ENCODE results near the gene GRID1.

GRID1 gene

DNA sequence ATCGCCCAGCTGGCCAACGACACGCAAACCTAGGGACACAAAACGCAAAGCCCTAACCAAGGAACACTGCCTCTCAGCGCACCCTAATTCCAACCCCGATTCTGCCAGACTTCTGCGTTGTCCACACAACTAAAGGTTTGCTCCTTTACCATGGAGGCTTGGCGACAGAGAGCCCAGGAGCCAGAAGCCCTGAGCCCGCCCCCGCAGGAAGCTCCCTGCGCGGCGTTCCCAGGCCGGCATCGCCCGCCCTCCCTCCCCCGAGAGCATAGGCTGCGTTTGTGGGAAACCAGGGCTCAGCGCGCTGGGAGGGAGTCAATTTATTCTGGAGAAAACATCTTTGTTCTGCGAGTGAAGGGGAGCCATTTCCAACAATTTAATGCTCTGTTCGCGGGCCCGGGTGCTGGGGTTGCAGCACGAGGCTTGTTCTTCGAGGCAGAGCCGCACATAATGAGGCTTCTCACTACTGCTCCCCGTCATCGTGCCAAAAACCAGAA lies 103.9 kb downstream of the GRID1 start:
- no peak for DNase-seq

DNA sequence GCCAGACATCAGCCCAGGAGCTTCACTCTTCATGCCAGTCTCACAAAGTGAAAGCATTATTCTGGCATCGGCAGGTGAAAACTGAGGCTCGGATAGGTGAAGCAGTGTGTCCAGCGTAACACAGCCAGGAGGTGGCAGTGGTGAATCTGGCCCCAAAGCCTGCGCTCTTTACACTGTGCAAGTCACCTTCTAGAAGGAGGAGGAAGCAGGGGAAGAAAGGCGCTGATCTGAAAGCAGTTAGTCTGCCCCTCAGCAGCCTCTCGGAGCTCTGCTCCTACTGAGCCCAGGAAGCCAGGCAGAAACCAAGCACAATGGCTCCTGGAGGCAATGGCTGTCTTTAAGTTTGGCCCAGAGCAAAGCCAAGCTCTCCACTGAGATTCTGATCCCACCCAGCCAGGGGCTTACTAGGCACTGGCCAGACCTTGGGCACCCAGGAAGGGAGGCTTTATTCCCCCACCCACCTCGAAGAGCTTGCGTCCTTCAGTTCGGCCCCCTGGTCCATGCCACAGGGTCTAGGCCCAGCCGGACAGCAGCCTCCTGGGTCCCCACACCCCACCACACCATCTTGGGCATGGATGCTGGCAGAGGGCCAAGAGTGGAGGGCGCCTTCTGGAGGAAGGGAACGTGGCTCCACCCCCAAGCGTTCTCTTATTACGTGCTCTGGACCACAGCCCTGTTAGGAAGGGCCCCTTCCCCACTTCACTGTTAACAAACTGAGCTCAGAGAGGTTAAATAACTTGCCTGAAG lies 104.5 kb downstream of the GRID1 start:
- no peak for DNase-seq

DNA sequence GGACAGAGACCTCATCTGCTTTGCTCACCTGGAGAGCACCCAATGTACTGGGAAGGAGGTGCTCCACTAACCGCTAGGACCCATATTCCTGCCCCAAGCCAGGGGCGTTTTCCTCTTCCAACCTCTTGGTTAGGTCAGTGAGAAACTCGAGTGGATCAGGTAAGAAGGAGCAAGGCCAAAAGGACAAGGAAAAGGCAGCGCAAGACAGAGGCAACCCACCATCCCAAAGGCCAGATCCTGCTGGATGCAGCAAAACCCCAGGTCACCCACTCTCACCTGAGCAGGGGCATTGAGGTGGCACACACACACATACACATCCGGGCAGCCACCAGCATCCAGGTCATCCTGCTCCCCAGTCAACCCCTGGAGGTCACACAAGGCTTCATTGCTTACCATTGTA lies 105.1 kb downstream of the GRID1 start:
- no peak for DNase-seq

DNA sequence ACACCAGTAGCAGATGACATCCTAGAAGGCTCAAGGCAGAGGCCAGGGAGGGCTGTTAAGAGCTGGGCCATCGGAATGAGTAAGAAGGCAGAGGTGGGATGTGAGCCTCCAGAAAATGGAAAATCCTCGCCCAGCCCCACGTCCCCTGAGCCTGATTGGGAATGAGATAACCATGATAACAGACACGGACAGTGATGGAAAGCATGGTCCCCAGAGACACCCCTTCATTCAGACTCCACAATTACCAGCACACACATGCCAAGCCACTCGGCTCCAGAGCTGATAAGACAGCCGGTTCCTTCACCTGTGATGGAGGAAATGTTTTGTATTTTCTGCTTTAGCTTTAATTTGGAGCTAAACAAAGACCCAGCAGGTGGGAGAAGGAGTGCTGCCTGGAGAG lies 106.0 kb downstream of the GRID1 start:
- DNase-seq = no peak

DNA sequence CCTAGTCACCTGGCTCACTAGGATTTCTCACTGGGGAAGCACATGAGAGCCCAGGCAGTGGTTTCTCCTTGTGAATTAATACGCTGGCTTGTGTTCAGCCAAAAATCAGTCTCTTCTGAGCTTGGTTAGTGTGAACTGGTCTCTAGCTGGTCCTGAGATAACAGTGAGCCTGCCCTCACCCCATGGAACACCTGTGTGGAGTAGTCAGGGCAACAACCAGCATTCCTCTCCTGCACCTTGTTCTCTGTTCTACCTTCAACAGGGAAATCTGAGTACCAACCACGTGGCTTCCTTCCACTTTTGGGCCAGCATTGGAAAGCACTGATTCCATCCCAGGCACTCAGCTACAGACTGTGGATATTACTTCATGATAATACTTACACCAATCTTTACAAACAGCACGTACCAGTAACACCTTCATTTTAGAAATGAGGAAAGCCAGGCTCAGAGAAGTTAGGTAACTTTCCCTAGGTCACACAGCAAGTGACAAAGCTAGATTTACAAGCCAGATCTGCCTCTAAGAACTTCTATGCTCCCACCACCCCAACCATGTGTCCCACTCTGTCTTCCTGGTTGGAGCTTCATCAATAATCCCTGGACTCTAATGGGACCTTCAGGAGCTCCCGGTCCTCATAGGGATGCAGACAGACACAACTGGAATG lies 106.6 kb downstream of the GRID1 start:
- no peak for DNase-seq

DNA sequence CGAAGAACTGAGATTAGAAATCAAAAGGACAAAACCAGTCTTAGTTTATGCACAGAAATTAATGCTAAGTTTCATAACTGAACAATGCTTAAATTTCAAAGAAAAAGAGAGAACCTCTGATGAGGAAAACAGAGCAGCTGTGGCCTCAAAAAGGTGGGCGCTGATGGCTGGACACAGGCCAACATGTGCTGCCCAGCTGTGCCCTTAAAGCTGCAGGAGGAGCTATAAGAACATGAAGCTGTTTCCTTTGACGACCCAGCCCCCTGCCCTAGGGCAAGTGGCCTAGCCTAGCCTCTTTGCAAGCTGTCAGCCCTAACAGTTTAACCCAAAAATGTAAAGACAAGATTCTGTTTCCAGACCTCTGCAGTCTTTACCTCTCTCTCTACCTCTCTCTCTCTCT lies 107.7 kb downstream of the GRID1 start:
- no peak for DNase-seq

DNA sequence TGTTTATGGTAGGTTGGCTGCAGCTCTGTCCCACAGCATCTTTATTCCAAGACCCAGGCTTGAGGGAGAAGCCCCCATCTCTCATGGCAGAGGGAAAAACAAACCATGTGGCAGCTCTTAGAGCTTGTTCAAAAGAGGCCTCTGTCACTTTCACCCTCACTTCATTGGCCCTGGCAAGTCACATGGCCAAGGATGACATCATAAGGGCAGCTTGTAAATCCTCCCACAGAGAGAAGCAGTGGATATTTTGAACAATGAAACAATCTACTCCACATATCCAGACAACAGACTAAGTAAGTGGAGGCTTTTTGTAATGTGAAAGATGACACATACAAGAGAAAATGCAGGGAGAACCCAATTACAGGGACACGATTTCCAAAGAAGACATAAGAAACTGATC lies 108.1 kb downstream of the GRID1 start:
- DNase-seq = no peak

DNA sequence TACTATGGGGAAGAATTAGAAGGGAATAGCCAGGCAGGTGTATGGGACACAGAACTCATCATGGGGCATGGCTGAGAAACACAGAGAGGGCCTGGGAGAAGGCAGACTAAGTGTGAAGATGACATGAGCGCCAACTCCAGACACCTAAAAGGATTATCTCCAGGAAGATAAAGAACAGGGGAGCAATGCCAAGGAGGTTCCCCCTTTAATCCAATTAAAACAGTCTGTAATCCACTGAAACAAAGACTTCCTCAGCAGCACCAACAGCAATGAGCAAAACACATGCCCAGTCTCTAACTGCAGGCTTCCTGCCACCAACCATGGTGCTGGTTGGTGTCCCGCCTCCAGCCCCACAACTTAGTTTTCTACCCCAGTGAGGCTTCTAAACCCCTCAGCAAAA lies 108.9 kb downstream of the GRID1 start:
- no peak for DNase-seq

DNA sequence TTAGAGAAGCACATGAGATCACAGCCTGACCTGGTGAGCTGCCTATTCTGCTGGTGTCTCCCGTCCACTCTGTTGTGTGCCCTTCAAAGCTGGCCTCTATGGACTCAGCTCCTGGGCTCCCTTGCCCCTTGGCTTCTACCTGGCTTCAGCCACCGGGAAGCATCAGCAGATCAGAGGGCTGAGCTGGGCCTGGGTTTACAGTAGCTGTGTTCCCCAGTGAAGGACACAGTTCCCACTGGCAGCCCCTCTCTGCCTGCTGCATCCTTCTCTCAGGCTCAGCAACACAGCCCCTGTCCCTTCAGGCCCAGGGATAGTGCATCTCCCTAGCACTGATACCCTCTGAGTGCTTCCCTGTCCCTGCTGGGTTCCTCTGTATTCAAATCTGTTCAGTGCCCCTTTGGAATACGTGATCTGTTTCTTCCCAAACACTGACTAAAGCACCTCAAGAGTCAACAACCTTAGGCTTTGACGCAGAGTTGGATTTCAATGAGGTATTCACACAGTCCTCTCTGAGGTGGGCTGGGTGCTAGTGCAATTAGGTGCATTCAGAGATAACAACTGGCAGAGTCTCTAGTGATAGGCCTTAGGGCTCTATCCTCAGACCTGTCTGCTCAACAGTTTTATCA lies 109.8 kb downstream of the GRID1 start:
- DNase-seq = no peak

DNA sequence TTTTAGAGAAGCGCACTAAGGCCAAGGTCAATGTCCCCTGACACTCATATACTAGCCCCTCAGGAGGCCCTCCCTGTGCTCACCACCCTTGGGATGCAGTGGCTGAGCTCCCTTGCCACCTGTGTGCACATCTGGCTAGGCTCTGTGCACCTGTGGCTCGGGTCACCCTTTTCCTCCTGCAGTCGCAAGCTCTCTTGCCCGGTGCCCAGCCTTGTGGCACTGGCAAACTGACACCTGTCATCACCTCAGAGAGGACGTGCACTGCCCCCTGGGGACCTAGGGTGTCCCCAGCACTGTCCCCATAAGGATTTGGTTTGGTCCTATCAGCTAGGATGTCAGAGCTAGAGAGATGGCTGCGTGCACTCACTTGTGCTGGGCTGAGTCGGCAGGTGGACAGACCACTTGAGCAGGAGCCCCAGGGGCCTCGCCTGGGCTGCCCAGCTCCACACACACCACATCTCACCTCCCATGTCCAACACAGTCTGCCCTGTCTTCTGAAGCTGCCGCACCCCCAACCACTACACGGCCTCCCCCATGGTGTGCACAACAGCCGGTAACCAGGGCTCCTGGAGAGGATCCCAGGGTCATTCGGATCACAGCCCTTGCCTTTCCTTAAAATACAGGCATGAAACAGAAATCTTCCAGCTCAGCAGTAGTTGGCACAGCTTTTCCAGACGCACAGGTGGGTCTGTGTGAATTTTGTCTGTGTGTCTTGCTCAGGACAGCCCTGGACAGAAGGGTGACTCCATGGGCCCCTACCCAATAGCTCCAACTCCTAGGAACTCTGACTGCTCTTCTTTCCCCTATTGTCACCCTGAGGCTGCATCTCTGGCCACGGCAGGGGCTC lies 111.0 kb downstream of the GRID1 start:
- no peak for DNase-seq

DNA sequence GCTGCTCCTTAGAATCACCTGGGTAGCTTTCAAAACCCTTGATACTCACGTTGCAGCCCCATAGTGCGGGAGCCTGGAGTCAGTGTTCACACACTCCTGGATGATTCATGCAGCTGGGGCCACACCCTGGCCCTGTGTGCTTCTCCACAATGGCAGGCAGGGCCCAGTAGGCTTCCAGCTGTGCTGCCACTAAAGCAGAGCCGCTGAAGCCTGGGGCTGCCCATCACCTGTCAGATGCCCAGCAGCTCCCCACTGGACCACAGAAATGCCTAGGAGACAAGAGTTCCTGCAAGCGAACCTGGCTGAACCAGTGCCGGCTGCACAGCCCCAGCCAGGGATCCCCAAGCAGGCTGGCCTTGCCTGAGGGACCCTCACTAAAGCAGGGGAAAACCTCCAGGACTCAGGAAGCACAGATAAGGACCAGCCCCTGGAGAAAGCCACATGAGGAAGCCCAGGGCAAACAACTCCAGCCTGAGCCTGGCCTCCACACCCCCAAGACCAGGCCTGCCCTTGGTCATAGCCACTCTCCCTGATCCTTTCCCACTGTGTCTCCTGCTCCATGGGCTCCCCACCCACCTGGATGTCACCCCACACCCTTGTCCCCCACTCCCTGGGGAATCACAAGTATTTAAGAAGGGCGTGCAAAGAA lies 111.9 kb downstream of the GRID1 start:
- no peak for DNase-seq

DNA sequence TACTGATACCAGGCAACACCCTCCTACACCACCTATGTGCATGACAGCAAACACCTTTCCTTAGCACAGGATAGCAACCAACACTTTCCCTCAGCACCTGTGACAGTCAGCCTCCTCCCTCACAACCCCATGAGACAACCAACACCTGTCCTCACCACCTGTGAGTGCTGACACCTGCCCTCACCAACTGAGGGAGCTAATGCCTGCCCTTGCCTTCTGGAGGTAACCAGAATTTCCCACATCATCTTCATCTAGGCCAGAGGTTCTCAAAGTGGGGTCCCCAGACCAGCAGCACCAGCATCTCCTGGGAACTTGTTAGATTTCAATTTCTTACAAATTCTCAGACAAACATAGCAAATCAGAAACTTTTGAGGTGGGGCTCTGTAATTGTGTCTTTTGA lies 112.5 kb downstream of the GRID1 start:
- no peak for DNase-seq

DNA sequence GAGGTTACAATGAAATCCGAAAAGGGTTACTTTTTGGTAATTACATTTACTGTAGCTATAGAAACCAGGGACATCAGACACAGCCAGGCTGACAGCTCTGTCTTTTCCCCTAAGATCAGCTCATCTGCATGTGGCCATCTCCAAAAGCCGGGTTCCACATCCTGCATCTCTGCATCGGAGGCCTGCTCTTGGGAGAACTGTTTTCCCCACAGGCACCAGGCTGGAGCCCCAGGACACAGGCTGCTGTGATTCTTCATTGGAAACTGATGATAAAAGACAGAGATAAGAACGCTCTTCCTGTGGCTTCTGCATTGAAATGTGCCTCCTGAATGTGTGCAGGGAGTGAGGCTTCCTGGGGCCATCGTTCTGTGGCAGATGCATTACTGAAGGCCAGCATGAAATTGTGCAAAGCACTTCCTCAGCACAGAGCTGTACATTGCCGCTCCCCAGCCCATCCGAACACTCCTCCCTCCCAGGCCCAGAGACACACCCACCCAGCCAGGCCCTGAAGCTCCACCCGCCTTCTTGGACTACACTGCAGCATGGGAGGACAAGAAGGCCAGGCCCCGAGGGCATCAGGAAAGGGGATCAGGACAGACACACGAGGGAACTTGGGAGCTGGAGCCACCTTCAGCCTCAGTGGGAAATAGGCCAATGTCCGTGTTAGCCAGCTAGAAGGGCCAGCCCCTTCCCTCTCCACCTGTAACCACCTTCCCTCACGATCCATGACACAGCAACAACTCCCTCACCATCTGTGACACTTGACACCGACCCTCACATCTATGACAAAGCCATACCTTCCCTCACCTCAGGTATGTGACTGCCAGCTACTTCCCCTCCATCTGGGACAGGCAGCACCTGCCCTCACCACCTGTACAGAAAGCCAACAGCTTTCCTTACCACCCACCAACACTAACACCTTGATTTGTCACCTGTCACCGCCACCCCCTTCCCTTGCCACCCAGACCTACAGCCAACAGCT lies 113.2 kb downstream of the GRID1 start:
- DNase-seq = no peak

DNA sequence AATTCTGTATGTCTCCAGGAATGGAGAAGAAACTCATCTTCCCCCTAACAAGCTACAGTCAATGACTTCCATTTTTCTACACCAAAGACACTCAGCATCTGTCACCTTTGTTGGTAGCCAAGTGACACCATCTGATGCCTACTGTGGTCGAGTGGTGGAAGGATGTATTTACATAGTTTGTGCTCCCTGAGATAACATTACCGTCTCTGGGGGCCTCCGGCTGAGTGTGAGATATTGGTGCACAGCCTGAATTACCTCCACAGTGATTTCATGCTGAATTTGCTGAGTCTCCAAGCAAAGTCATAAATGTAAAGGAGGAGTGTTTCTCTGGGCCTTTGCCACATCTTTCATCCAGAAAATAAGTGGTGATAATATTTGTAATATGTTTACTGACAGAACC lies 114.0 kb downstream of the GRID1 start:
- DNase-seq = no peak

DNA sequence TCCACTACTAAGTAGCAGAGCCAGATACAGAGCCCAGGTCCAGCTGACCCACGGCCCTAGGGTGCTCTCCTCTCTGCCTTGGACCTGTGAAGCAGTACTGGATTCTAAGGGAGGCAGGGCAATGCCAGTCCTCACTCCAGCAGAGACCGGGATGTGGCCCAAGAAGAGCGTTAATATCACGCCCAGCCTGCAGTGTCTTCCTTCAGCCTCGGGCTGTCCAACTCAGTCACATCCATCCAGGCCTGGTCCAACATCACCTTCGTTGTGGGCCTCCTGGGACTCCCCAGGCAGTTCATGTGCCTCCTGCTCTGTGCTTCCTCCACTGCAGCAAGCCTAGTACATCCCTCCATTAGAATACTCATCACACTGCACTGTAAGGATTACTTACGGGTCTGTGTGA lies 114.5 kb downstream of the GRID1 start:
- DNase-seq = no peak

DNA sequence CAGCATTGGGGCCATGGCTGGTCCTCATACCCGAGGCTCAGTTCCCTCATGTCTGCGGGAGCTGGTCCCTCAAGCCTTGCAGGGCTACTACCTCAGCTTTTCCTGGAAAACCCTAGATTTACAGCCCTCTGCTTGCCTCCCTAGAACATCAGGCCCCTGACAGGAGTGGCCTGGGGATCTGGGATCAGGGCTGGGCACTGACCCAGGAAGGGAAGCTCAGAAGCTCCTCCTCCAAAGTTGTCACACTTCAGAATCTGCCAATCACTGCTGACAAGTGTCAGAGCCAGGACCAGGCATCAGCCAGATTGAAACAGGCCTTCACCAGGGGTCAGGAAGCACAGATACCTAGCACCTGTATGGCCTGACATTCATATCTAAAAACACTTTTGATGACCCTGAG lies 115.2 kb downstream of the GRID1 start:
- DNase-seq = no peak

DNA sequence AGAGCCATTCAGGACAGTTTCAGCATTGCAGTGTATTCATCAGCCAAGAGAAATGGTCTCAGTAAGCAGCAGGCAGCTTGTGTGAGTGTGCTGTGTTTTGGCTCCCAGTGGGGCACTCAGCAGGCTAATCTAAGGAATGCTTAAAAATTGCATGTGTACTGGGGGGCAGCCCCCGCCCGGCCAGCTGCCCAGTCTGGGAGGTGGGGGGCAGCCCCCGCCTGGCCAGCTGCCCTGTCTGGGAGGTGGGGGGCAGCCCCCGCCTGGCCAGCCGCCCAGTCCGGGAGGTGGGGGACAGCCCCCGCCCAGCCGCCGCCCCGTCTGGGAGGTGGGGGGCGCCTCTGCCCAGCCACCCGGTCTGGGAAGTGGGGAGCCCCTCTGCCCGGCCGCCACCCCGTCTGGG lies 116.2 kb downstream of the GRID1 start:
- no peak for DNase-seq

DNA sequence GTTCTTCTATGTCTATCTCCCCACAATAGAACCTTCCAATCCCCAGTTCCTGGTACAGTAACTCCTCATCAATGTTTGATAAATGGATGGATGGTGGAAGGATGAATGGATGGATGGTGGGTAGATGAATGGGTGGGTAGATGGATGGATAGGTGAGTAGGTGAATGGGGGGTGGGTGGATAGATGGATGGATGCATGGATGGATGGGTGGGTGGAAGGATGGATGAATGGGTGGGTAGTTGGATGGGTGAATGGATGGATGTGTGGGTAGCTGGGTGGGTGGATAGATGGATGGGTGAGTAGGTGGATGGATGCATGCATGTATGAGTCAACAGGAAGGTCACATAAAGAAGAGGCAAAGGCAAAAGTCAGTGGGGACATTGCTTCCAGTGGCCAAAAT lies 116.8 kb downstream of the GRID1 start:
- DNase-seq = no peak

DNA sequence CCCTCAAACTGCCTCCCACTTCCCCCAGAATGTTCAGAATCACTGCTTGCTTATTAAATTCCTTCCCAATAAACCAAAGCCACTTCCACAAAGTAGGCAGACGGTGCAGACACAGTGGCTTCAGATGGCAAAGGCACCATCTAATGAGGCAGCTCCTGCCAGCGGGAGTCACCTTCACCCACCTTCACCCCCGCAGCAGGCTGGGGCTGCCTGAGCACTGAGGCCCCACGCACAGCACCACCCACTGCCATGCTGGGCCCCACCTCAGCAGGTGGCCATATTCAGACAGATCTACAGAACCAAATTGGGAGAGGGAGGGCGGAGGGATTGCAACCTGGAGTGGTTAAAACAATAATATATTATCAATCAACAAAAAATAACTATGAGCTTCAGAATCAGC lies 118.5 kb downstream of the GRID1 start:
- no peak for DNase-seq

DNA sequence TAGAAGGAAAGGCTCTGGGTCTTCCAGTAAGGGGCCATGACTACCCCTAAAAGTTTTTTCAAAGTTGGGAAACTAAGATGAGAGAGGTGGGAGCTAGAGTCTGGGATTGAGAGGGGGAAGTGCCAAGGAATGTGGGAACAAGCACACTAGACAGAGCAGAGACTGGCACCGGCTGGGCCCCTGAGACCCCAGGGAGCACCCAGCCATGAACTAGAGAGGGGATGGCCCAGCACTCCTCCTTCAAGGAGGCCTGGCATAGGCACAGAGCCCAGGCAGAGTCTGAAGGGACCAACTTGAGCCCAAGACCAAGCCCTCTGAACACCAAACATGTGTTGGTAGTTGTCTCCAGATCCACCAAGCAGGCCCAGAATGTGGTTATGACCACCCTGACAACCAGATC lies 119.0 kb downstream of the GRID1 start:
- no peak for DNase-seq

DNA sequence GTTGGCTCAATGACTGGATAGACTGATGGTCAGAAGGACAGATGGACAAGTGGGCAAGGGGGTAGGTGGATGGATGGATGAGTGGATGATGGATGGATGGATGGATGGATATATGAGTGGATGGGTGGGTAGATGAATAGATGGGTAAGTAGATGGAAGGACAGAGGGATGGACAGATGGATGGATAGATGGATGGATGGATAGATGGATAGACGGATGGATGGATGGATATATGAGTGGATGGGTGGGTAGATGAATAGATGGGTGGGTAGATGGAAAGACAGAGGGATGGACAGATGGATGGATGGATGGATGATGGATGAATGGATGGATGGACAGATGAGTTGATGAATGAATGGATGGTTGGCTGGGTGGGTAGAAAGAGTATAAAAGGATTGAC lies 119.5 kb downstream of the GRID1 start:
- no peak for DNase-seq
